Adipose tissue (tissue), 3 donors: ENCODE results near the gene NDUFB6. TPM values are rescaled to one million over a fixed set of nuclear protein-coding genes. Genes with fewer than 3 reads are reported as not detected.
"Not testable (repeated sequence)": the region's sequence is repeated elsewhere in the genome, so short reads cannot be mapped to it uniquely, and the experiment has no call there.

ENCODE experiments used
- H3K27ac ChIP-seq: one replicate; pipeline ENCODE4 v1.5.1; 2013; ENCODE audit warnings: low read depth, low read length
- WGBS, 3 donors: extraction: QIAGEN DNeasy Blood & Tissue Kit; methylation state at CpG; one replicate each; pipeline ENCODE4 v1.1.7; 2013; 5-methylcytosine and 5-hydroxymethylcytosine counted together
- polyA plus RNA-seq, 3 donors: library from polyadenylated mRNA; stranded (reverse); fragments of 200-250 nt; gene quantifications; one replicate each; pipeline ENCODE4 v1.2.3, GENCODE V29; 2013
- donor health status: healthy with polysubstance abuse.
- donor health status: Bipolar disorder and iron deficiency.
- donor health status: healthy.

Gene NDUFB6
- polyA plus RNA-seq = 10 to 100 TPM; 18.8 to 48.7 (median 44.7) TPM

DNA sequence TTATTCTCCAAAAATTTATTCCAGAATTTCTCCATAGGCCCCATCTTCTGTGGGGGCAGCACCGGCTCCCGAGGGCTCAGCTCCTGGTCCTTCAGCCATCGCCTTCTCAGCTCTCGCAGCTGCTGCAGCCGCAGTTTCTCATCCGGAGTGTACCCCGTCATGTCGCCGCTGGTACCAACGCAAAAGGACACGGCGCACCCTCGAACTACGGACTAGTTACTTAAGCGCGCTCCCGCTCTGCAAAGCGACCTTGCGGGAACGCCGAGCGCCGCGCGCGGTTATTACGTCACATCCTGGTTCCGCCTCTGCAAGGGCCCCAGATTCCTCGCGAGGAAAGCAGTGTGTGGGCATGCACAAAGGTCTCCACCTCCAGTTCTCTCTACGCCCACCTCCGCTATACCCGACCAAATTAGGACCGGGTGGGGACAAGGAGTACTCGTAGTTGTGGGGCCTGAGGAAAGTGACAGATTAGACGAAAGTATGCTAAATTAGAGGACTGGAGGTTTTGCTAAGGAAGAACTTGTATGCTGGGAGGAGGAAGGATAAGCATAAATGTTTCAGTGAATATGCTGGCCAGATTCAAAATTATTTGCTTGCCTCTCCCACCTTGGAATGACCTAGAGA is at the start of gene NDUFB6:
TSS of gene NDUFB6 (minus strand) at position 260 of the 624 bp plus-strand sequence. CDS start at position 161, 99 bp downstream.
- 0% methylated on average over 36 of the region's 36 CpGs for WGBS, 3 donors
- H3K27ac ChIP-seq = peak within 1 kb of the TSS; percentile 69

- WGBS, 3 donors = 60 to 74% (median 66%) methylated on average over 5 of the region's 5 CpGs
These were observed 45.3 kb upstream of the NDUFB6 start for GRCh38 chr9:32618261-32618660.

GRCh38 chr9:32606811-32607210 is 33.9 kb upstream of the NDUFB6 start:
- no peak overlapping the region for H3K27ac ChIP-seq
- 57 to 72% (median 64%) methylated on average over 2 of the region's 2 CpGs for WGBS, 3 donors

More at GRCh38 chr9:32618261-32618660, 45.3 kb upstream of the NDUFB6 start:
- H3K27ac ChIP-seq = no peak overlapping the region

DNA sequence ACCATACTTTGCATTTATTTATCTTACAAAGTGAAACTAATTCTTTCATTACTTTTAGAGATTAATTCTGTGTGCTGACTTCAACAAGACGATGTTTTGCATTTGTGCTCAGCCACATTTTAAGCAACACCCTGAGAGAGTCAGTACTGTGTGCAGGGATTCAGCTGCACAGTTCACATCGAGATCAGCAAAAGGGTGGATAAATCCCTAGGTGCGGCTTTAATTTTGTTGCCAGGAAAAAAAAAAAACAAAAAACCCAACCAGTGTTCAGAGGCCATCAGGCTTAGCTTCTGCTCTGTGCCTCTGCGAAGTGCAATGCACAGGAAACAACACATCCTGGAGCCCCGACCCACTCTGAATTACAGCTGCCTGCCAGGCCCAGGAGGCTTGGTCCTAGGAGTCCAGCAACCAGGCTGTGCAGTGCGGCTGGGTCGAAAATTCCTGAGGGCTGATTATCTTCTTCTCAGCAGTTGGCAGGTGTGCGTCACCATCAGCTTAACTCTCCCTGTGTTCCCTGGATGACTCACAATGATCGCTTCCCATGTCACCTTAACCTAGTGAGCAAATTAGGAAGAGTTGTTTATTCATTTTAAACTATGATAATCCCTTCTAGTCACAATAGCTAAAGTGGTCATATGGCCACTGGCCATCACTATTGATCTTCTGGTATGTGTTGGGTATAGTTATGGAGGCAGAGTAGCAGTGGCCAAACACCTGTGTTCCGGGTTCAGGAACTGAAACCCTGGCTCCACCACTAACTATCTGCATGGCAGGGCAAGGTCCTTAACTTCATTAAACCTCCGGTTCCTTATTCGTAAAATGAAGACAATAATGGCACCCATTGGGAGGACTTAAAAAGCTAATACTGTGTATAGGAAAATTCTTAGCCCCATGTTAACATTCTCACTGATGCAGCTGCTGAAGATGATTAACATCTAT is 31.2 kb upstream of the NDUFB6 start:
- WGBS, 3 donors = 64 to 72% (median 65%) methylated on average over 12 of the region's 12 CpGs
- H3K27ac ChIP-seq = no peak overlapping the region

DNA sequence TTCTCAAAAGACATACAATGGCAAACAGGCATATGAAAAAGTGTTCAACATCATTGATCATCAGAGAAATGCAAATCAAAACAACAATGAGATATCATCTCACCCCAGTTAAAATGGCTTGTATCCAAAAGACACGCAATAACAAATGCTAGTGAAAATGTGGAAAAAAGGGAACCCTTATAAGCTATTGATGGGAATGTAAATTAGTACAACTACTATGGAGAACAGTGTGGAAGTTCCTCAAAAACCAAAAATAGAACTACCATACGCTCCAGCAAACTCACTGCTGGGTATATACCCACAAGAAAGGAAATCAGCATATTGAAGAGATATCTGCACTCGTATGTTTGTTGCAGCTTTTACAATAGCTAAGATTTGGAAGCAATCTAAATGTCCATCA is 26.1 kb upstream of the NDUFB6 start:
- 45 to 63% (median 55%) methylated on average over 3 of the region's 3 CpGs for WGBS, 3 donors
- not testable (repeated sequence) for H3K27ac ChIP-seq

DNA sequence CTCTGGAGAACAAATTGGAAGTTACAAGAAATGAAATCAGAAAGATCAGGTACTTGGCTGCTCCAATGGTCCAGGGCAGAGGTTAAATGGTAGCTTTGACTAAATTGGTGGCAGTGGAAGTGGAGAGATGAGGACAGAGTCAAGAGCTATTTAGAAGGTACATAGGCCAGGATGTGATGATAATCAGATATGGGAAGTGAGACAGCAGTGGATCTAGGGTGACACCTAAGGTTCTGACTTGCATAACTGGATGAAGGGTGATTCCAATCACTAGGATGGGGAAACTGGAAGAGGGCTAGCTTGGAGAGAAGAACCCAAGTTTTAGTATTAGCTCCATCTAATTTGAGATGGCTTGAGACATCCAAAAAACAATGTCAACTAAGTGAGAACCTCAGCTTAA is 24.0 kb upstream of the NDUFB6 start:
- no peak overlapping the region for H3K27ac ChIP-seq

DNA sequence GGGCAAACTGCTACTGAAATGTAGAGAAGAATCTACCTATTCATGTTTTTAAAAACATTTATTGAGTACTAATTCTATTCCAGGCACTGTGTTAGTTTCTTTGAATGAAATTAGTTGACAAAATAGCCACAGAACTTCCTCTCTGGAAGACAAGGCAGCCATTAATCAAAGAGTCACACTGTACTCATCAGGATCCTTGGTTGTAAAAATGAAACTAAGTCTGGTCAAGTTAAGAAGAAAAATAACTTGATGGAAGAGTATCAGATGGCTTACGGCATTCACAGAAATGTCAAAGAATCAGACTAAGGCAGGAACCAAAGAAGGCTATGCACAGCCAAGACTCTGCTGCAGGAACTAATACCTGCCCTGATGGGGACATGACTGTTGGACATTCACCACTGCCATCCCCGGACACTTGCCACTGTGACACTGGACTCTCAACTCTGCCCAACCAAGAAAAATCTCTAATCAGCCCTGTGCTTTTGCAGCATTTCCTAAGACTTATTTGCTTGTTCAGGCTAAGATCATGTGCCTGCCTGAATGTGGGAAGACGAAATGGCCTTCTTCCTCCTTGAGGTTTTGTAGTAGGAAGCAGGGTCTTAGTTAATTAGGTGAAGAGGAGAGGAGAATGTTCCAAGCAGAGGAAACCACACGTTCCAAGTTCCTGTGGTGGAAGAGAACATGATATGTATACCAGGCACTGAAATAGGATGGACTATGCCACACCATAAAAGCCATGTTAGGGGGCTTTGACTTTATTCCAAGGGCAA is 23.3 kb upstream of the NDUFB6 start:
- H3K27ac ChIP-seq = no peak overlapping the region
- 56 to 67% (median 64%) methylated on average over 4 of the region's 4 CpGs for WGBS, 3 donors

DNA sequence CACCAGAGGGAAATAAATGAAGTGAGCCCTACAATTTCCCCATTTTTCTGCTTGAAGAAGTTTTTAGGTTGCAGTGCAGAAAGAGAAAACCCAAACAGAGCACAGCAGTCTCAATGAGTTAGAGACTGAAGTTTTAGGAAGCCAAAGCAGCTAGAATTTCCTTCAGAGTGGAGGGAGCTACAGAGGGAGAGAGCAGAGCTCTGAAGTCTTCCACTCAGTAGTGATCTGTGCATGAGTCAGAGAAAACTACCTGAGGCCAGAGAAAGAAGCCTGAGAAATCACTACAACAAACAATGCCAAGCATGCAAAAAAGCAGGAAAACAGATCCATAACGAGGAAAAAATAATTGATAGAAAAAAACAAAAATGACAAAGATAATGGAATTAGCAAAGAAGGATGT is 17.9 kb upstream of the NDUFB6 start:
- 55 to 71% (median 59%) methylated on average over 1 of the region's 1 CpG for WGBS, 3 donors
- no peak overlapping the region for H3K27ac ChIP-seq

DNA sequence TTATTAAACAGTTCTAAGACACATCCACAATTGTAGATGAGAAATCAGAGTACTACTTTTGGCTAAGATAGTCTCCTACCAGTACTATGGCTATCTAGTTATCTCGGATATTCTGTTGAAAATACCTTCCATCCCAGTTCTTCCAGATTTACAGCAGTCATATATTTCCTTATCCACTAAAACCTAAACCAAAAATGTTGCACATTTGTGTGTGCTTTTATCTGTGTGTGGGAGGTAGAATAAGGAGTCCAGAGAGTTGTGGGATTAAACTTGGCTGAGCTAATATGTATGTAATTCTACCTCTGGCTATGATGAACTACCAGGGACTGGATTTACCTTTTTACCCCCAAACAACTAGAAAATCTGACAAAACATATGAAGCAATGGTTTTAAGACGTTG is 17.5 kb upstream of the NDUFB6 start:
- WGBS, 3 donors = 27 to 33% (median 29%) methylated on average over 2 of the region's 2 CpGs
- no peak overlapping the region for H3K27ac ChIP-seq

GRCh38 chr9:32589083-32589723 is 16.2 kb upstream of the NDUFB6 start:
- H3K27ac ChIP-seq = no peak overlapping the region
- 40 to 45% (median 44%) methylated on average over 6 of the region's 6 CpGs for WGBS, 3 donors

GRCh38 chr9:32587901-32588300 is 14.9 kb upstream of the NDUFB6 start:
- H3K27ac ChIP-seq = no peak overlapping the region

DNA sequence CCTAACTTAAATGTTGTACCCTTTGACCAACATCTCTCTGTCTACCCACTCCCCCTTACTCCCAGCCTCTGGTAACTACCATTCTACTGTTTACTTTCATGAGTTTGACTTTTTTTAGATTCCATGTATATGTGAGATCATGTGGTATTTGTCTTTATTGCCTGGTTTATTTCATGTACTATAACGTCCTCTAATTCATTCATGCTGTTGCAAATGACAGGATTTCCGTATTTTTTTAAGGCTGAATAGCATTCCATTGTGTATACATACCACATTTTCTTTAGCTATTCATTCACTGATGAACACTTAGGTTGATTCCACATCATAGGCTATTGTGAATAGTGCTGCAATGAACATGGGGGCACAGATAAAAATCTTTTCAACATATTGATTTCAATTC is 11.8 kb upstream of the NDUFB6 start:
- WGBS, 3 donors = 36 to 40% (median 39%) methylated on average over 2 of the region's 2 CpGs
- no peak overlapping the region for H3K27ac ChIP-seq

- no peak overlapping the region for H3K27ac ChIP-seq
- 36 to 43% (median 37%) methylated on average over 3 of the region's 3 CpGs for WGBS, 3 donors
These were observed 8.7 kb upstream of the NDUFB6 start for GRCh38 chr9:32581512-32582143.

GRCh38 chr9:32580631-32581300 is 7.8 kb upstream of the NDUFB6 start:
- no peak overlapping the region for H3K27ac ChIP-seq
- WGBS, 3 donors = 13 to 24% (median 22%) methylated on average over 3 of the region's 3 CpGs

GRCh38 chr9:32579706-32580331 is 6.9 kb upstream of the NDUFB6 start:
- 18 to 19% (median 18%) methylated on average over 4 of the region's 4 CpGs for WGBS, 3 donors
- H3K27ac ChIP-seq = no peak overlapping the region

DNA sequence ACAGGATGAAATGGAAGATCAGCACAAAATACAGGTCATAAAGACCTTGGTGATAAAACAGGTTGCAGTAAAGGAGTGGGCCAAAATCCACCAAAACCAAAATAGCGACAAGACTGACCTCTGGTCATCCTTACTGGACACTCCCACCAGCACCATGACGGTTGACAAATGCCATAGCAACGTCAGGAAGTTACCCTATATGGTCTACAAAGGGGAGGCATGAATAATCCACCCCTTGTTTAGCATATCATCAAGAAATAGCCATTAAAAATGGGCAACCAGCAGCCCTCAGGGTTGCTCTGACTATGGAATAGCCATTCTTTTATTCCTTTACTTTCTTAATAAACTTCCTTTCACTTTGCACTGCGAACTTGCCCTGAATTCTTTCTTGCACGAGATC is 6.0 kb upstream of the NDUFB6 start:
- H3K27ac ChIP-seq = no peak overlapping the region
- 44 to 54% (median 53%) methylated on average over 5 of the region's 5 CpGs for WGBS, 3 donors

GRCh38 chr9:32577316-32577715 is 4.4 kb upstream of the NDUFB6 start:
- H3K27ac ChIP-seq = no peak overlapping the region
- 63 to 92% (median 90%) methylated on average over 3 of the region's 3 CpGs for WGBS, 3 donors
